Endothelial cell of umbilical vein (primary cell): ENCODE data around the gene YTHDF1.

Experiments
- CTCF ChIP-seq, 2 donors: IDR thresholded peaks; 1 replicate in 1 of 2; 2 replicates in 1 of 2; pipeline ENCODE4 v1.5.1; 2011; ENCODE audit warnings: low read length in 2 of 2, mild to moderate bottlenecking in 2 of 2, moderate library complexity in 2 of 2, control low read depth in 1 of 2, inconsistent platforms in 1 of 2, low read depth in 1 of 2; ENCODE audit not compliant: insufficient read depth in 1 of 2; ENCODE audit errors: extremely low read depth in 1 of 2
- JUN ChIP-seq: IDR thresholded peaks from 2 replicates; pipeline ENCODE4 v1.6.1; 2011; ENCODE audit warnings: borderline replicate concordance, low read depth; ENCODE audit not compliant: insufficient read length, insufficient read depth
- POLR2A ChIP-seq: IDR thresholded peaks from 2 replicates; pipeline ENCODE4 v1.6.1; 2012; ENCODE audit warnings: low read depth, mild to moderate bottlenecking, control low read depth, low read length
- POLR2AphosphoS5 ChIP-seq: IDR thresholded peaks from 2 replicates; pipeline ENCODE4 v1.6.1; 2012; ENCODE audit warnings: low read depth, mild to moderate bottlenecking, control low read depth, low read length, moderate library complexity; ENCODE audit not compliant: insufficient read depth

- TF ChIP-seq CTCF (IDR thresholded peaks at IDR 0.05; ENCODE audit: extremely low read depth in 1 of 2, insufficient read depth in 1 of 2, low read depth in 1 of 2, low read length in 2 of 2) (no peak), POLR2A (no peak), POLR2AphosphoS5 (no peak), JUN (no peak)
Measured at GRCh38 chr20:63259734-63260460, 44.0 kb upstream of the YTHDF1 start.
